ENCODE data around the gene VEPH1.

The VEPH1 gene

GRCh38 chr3:157502916-157503595 is at the start of gene VEPH1:
VEPH1 (minus strand) TSS chr3:157503416; CDS start chr3:157495349, 8,067 bp downstream.
- DNase-seq (ENCODE audit: low read depth in 1 of 2, low spot score in 1 of 2) = no peak

- no peak for DNase-seq (ENCODE audit: low read depth in 1 of 2, low spot score in 1 of 2)
These were observed 48.7 kb upstream of the VEPH1 start for GRCh38 chr3:157551961-157552360.

GRCh38 chr3:157549498-157549897 is 46.3 kb upstream of the VEPH1 start:
- DNase-seq (ENCODE audit: low read depth in 1 of 2, low spot score in 1 of 2) = no peak

- no peak for DNase-seq (ENCODE audit: low read depth in 1 of 2, low spot score in 1 of 2)
These were observed 41.4 kb upstream of the VEPH1 start for GRCh38 chr3:157544501-157545130.

GRCh38 chr3:157543501-157544035 is 40.4 kb upstream of the VEPH1 start:
- no peak for DNase-seq (ENCODE audit: low read depth in 1 of 2, low spot score in 1 of 2)

GRCh38 chr3:157542711-157543500 is 39.7 kb upstream of the VEPH1 start:
- no peak for DNase-seq (ENCODE audit: low read depth in 1 of 2, low spot score in 1 of 2)

GRCh38 chr3:157541506-157542236 is 38.5 kb upstream of the VEPH1 start:
- no peak for DNase-seq (ENCODE audit: low read depth in 1 of 2, low spot score in 1 of 2)

- no peak for DNase-seq (ENCODE audit: low read depth in 1 of 2, low spot score in 1 of 2)
These were observed 37.4 kb upstream of the VEPH1 start for GRCh38 chr3:157540656-157541055.

- no peak for DNase-seq (ENCODE audit: low read depth in 1 of 2, low spot score in 1 of 2)
These were observed 32.5 kb upstream of the VEPH1 start for GRCh38 chr3:157535667-157536066.

- no peak for DNase-seq (ENCODE audit: low read depth in 1 of 2, low spot score in 1 of 2)
These were observed 31.5 kb upstream of the VEPH1 start for GRCh38 chr3:157534725-157535161.

- no peak for DNase-seq (ENCODE audit: low read depth in 1 of 2, low spot score in 1 of 2)
These were observed 30.3 kb upstream of the VEPH1 start for GRCh38 chr3:157533298-157534070.

GRCh38 chr3:157532529-157533297 is 29.5 kb upstream of the VEPH1 start:
- no peak for DNase-seq (ENCODE audit: low read depth in 1 of 2, low spot score in 1 of 2)

GRCh38 chr3:157531771-157532170 is 28.6 kb upstream of the VEPH1 start:
- DNase-seq (ENCODE audit: low read depth in 1 of 2, low spot score in 1 of 2) = no peak

- DNase-seq (ENCODE audit: low read depth in 1 of 2, low spot score in 1 of 2) = no peak
These were observed 28.1 kb upstream of the VEPH1 start for GRCh38 chr3:157531301-157531660.

- no peak for DNase-seq (ENCODE audit: low read depth in 1 of 2, low spot score in 1 of 2)
These were observed 27.6 kb upstream of the VEPH1 start for GRCh38 chr3:157530637-157531300.

- no peak for DNase-seq (ENCODE audit: low read depth in 1 of 2, low spot score in 1 of 2)
These were observed 26.5 kb upstream of the VEPH1 start for GRCh38 chr3:157529751-157530150.

- no peak for DNase-seq (ENCODE audit: low read depth in 1 of 2, low spot score in 1 of 2)
These were observed 25.9 kb upstream of the VEPH1 start for GRCh38 chr3:157529085-157529484.

GRCh38 chr3:157527131-157527881 is 24.1 kb upstream of the VEPH1 start:
- DNase-seq (ENCODE audit: low read depth in 1 of 2, low spot score in 1 of 2) = no peak

Data from stimulated activated CD4-positive, alpha-beta T cell treated with anti-CD3 and anti-CD28 coated beads, Interleukin-15, amount 100 ng/mL, for 1 hour (primary cell).